H1 (cell line): ENCODE data around the gene TOM1. TPM values are rescaled to one million over a fixed set of nuclear protein-coding genes. Genes with fewer than 3 reads are reported as not detected.

ENCODE experiments used
- CTCF ChIA-PET: fragments of 300-600 bp; sonication (Branson Sonifier 250); formaldehyde crosslinking; loops from one replicate; lab custom pipeline; 2021; ENCODE audit not compliant: partially characterized antibody; lab: Charles Lee
- POLR2A ChIA-PET: fragments of 300-600 bp; sonication (Branson Sonifier 250); formaldehyde crosslinking; loops from one replicate; lab custom pipeline; 2021; ENCODE audit warnings: inconsistent platforms; ENCODE audit not compliant: partially characterized antibody; lab: Charles Lee
- DNase-seq, 2 experiments: peaks; one replicate each; pipeline versions ENCODE4 v3.0.0 to v3.0.0-alpha.2; 2010 to 2022; ENCODE audit warnings: low spot score in 2 of 2, low read depth in 1 of 2, mixed read lengths in 1 of 2
- FAIRE-seq: peaks from 2 replicates; lab custom pipeline; 2011; peaks lifted over from hg19 to GRCh38; lab: Jason Lieb, UNC
- H2AFZ ChIP-seq: 2 replicates; pipeline ENCODE4 v1.8.1; 2012; ENCODE audit warnings: low read length, inconsistent platforms
- H2AK5ac ChIP-seq: 2 replicates; pipeline ENCODE4 v1.6.1; 2013; ENCODE audit warnings: low read depth, low read length
- H2BK120ac ChIP-seq: replicated peaks from 2 replicates; pipeline ENCODE3; 2013; ENCODE audit warnings: low read depth, low read length, inconsistent platforms
- H2BK12ac ChIP-seq: 2 replicates; pipeline ENCODE4 v1.6.1; 2013; ENCODE audit warnings: low read depth, low read length
- H2BK15ac ChIP-seq: 2 replicates; pipeline ENCODE4 v1.6.1; 2013; ENCODE audit warnings: low read length
- H2BK20ac ChIP-seq: 2 replicates; pipeline ENCODE4 v1.6.1; 2013; ENCODE audit warnings: low read length
- H2BK5ac ChIP-seq: 2 replicates; pipeline ENCODE4 v1.6.1; 2013; ENCODE audit warnings: low read depth, low read length
- H3K14ac ChIP-seq: 2 replicates; pipeline ENCODE4 v1.6.1; 2013; ENCODE audit warnings: inconsistent platforms; ENCODE audit not compliant: insufficient read length
- H3K18ac ChIP-seq: 2 replicates; pipeline ENCODE4 v1.6.1; 2013; ENCODE audit warnings: low read length; ENCODE audit errors: extremely low read depth
- H3K23ac ChIP-seq: 2 replicates; pipeline ENCODE4 v1.6.1; 2013; ENCODE audit warnings: inconsistent platforms; ENCODE audit not compliant: insufficient read length
- H3K23me2 ChIP-seq: 2 replicates; pipeline ENCODE4 v1.6.1; 2013; ENCODE audit warnings: low read depth, low read length
- H3K27ac ChIP-seq: 2 replicates; pipeline ENCODE4 v1.6.1; 2011; ENCODE audit warnings: low read depth, low read length, inconsistent platforms
- H3K27me3 ChIP-seq, 4 experiments: replicated peaks in 1 of 4; 1 replicate in 1 of 4; 2 replicates in 3 of 4; pipeline versions ENCODE4 v1.6.1 to v1.8.1; 2011 to 2013; ENCODE audit warnings: low read length in 3 of 4, mild to moderate bottlenecking in 3 of 4, inconsistent platforms in 2 of 4, mixed read lengths in 2 of 4, moderate library complexity in 1 of 4; ENCODE audit not compliant: control insufficient read depth in 3 of 4, insufficient read depth in 3 of 4; ENCODE audit errors: extremely low read depth in 1 of 4
- H3K36me3 ChIP-seq, 4 experiments: 2 replicates each; pipeline versions ENCODE4 v1.6.1 to v1.8.1; 2011 to 2013; ENCODE audit warnings: mild to moderate bottlenecking in 4 of 4, low read length in 3 of 4, moderate library complexity in 2 of 4, control low read depth in 1 of 4, inconsistent platforms in 1 of 4; ENCODE audit not compliant: insufficient read depth in 4 of 4, control insufficient read depth in 2 of 4
- H3K4ac ChIP-seq: replicated peaks from 2 replicates; pipeline ENCODE3; 2013; ENCODE audit warnings: low read length, low read depth, mixed read lengths, inconsistent platforms; ENCODE audit not compliant: insufficient read length
- H3K4me1 ChIP-seq, 4 experiments: replicated peaks in 1 of 4; 1 replicate in 1 of 4; 2 replicates in 3 of 4; pipeline versions ENCODE4 v1.6.1 to v1.8.1; 2011 to 2013; ENCODE audit warnings: low read length in 3 of 4, inconsistent platforms in 2 of 4, mixed read lengths in 1 of 4; ENCODE audit not compliant: insufficient read depth in 4 of 4, control insufficient read depth in 3 of 4
- H3K4me2 ChIP-seq, 2 experiments: 2 replicates each; pipeline versions ENCODE4 v1.6.1 to v1.8.1; 2011 to 2013; ENCODE audit warnings: low read depth in 2 of 2, low read length in 2 of 2, control low read depth in 1 of 2, inconsistent platforms in 1 of 2, mild to moderate bottlenecking in 1 of 2; ENCODE audit not compliant: insufficient read depth in 1 of 2
- H3K4me3 ChIP-seq, 4 experiments: fragments of 200-600, 300-600 bp in 1 of 4; sonication (generic), shearing (Covaris generic), sonication (Bioruptor Twin) in 1 of 4; 2 replicates each; pipeline versions ENCODE4 v1.5.1 to v1.8.1; 2011 to 2016; ENCODE audit warnings: low read length in 4 of 4, low read depth in 3 of 4, control low read depth in 2 of 4, inconsistent platforms in 2 of 4, mild to moderate bottlenecking in 2 of 4, mixed read lengths in 1 of 4, moderate library complexity in 1 of 4; ENCODE audit not compliant: insufficient read depth in 2 of 4; ENCODE audit errors: extremely low read depth in 1 of 4
- H3K56ac ChIP-seq: replicated peaks from 2 replicates; pipeline ENCODE3; 2013; ENCODE audit warnings: low read depth, mild to moderate bottlenecking, mixed read lengths, low read length, inconsistent platforms; ENCODE audit not compliant: insufficient read length
- H3K79me1 ChIP-seq: 2 replicates; pipeline ENCODE4 v1.6.1; 2013; ENCODE audit warnings: low read depth, low read length, control low read depth
- H3K79me2 ChIP-seq, 2 experiments: 2 replicates each; pipeline versions ENCODE4 v1.6.1 to v1.8.1; 2012 to 2013; ENCODE audit warnings: low read length in 2 of 2, mild to moderate bottlenecking in 2 of 2, inconsistent platforms in 1 of 2; ENCODE audit not compliant: insufficient read depth in 2 of 2, control insufficient read depth in 1 of 2
- H3K9ac ChIP-seq, 4 experiments: replicated peaks in 1 of 4; 1 replicate in 1 of 4; 2 replicates in 3 of 4; pipeline versions ENCODE4 v1.6.1 to v1.8.1; 2011 to 2013; ENCODE audit warnings: low read depth in 3 of 4, low read length in 3 of 4, control low read depth in 2 of 4, mild to moderate bottlenecking in 2 of 4, moderate library complexity in 2 of 4, inconsistent platforms in 1 of 4; ENCODE audit errors: extremely low read depth in 1 of 4
- H3K9me3 ChIP-seq, 2 experiments: 2 replicates each; pipeline versions ENCODE4 v1.6.1 to v1.8.1; 2012 to 2013; ENCODE audit warnings: mild to moderate bottlenecking in 2 of 2, moderate library complexity in 2 of 2, control low read depth in 1 of 2, inconsistent platforms in 1 of 2, low read depth in 1 of 2, low read length in 1 of 2, mixed read lengths in 1 of 2; ENCODE audit not compliant: insufficient read depth in 2 of 2
- H4K20me1 ChIP-seq, 2 experiments: replicated peaks in 1 of 2; 2 replicates each; pipeline versions ENCODE3 to v1.8.1; 2011 to 2013; ENCODE audit warnings: inconsistent platforms in 2 of 2, low read length in 2 of 2, mild to moderate bottlenecking in 1 of 2; ENCODE audit not compliant: insufficient read depth in 2 of 2, control insufficient read depth in 1 of 2
- H4K5ac ChIP-seq: 2 replicates; pipeline ENCODE4 v1.6.1; 2013; ENCODE audit warnings: low read length, low read depth, mixed read lengths, inconsistent platforms; ENCODE audit not compliant: insufficient read length
- H4K8ac ChIP-seq: 2 replicates; pipeline ENCODE4 v1.8.0; 2013; ENCODE audit warnings: mild to moderate bottlenecking, moderate library complexity, low read length, inconsistent platforms; ENCODE audit not compliant: insufficient read depth; ENCODE audit errors: extremely low read depth
- H4K91ac ChIP-seq: replicated peaks from 2 replicates; pipeline ENCODE3; 2013; ENCODE audit warnings: low read length, mixed read lengths, inconsistent platforms; ENCODE audit not compliant: insufficient read length
- CTBP2 ChIP-seq: IDR thresholded peaks from 2 replicates; pipeline ENCODE4 v1.7.0; 2011; ENCODE audit warnings: borderline replicate concordance, mild to moderate bottlenecking, moderate library complexity, mixed read lengths, low read length; ENCODE audit not compliant: insufficient read depth, insufficient read length
- GABPA ChIP-seq: IDR thresholded peaks from 2 replicates; pipeline ENCODE4 v1.6.1; 2011; ENCODE audit warnings: mild to moderate bottlenecking, low read length, moderate library complexity, borderline replicate concordance; ENCODE audit not compliant: insufficient read depth
- KDM4A ChIP-seq: IDR thresholded peaks from one replicate; pipeline ENCODE4 v1.7.1; 2012; ENCODE audit warnings: low read depth, mild to moderate bottlenecking, moderate library complexity, low read length, inconsistent platforms; ENCODE audit not compliant: severe bottlenecking
- SIN3A ChIP-seq, 2 experiments: IDR thresholded peaks in 1 of 2; conservative IDR thresholded peaks in 1 of 2; 2 replicates each; pipeline ENCODE4 v1.6.1; 2011 to 2012; ENCODE audit warnings: low read length in 2 of 2, improper control_type of control experiment in 1 of 2, low read depth in 1 of 2, mild to moderate bottlenecking in 1 of 2
- WGBS, 2 experiments: shearing (Covaris generic) in 1 of 2; methylation state at CpG; one replicate each; pipeline versions ENCODE4 v1.1.6 to v1.1.7; 2013 to 2015; ENCODE audit warnings: low lambda C conversion rate in 2 of 2, mixed read lengths in 2 of 2, inconsistent platforms in 1 of 2, low coverage in 1 of 2, missing lambda C conversion rate in 1 of 2; ENCODE audit not compliant: insufficient replicate concordance in 2 of 2, insufficient coverage in 1 of 2, insufficient read length in 1 of 2; ENCODE audit errors: extremely low coverage in 1 of 2, missing lambda C conversion rate in 1 of 2; 5-methylcytosine and 5-hydroxymethylcytosine counted together
- polyA plus RNA-seq, 7 experiments: library from polyadenylated mRNA; depleted of rRNA in 3 of 7; stranded (reverse) in 5 of 7; unstranded in 2 of 7; fragments of >200 nt in 5 of 7; fragments of 200-250 nt in 2 of 7; gene quantifications; 1 replicate in 5 of 7; 2 replicates in 1 of 7; 4 replicates in 1 of 7; pipeline versions ENCODE4 v1.2.1 to v1.2.3, GENCODE V29; 2011 to 2013; ENCODE audit warnings: missing spikeins in 2 of 7, mixed read lengths in 2 of 7
- total RNA-seq: library from RNA; stranded (reverse); fragmentation: NEBNext Ultra II Directional; extraction: Animal tissue kit (Norgen Biotek cat#: 25700); gene quantifications from 2 replicates; pipeline ENCODE4 v1.2.1, GENCODE V29; 2021
- TF ChIP-seq, protein P1 (sequence below): IDR thresholded peaks from 2 replicates; pipeline ENCODE4 v1.6.1; 2012; ENCODE audit warnings: low read length, inconsistent platforms
- TF ChIP-seq, protein P2 (sequence below), 3 experiments: IDR thresholded peaks; 1 replicate in 2 of 3; 2 replicates in 1 of 3; pipeline versions ENCODE4 v1.5.1 to v1.6.1; 2011; ENCODE audit warnings: low read length in 3 of 3, mild to moderate bottlenecking in 3 of 3, inconsistent platforms in 2 of 3, low read depth in 1 of 3, moderate library complexity in 1 of 3; ENCODE audit not compliant: insufficient read depth in 1 of 3; ENCODE audit errors: control extremely low read depth in 1 of 3

Gene TOM1
- total and polyA plus RNA-seq, 2 of the 8 experiments (the other 6 are each of a cell fraction or from before 2014, with no cell fraction given), result 25.1 to 39.2 TPM

DNA sequence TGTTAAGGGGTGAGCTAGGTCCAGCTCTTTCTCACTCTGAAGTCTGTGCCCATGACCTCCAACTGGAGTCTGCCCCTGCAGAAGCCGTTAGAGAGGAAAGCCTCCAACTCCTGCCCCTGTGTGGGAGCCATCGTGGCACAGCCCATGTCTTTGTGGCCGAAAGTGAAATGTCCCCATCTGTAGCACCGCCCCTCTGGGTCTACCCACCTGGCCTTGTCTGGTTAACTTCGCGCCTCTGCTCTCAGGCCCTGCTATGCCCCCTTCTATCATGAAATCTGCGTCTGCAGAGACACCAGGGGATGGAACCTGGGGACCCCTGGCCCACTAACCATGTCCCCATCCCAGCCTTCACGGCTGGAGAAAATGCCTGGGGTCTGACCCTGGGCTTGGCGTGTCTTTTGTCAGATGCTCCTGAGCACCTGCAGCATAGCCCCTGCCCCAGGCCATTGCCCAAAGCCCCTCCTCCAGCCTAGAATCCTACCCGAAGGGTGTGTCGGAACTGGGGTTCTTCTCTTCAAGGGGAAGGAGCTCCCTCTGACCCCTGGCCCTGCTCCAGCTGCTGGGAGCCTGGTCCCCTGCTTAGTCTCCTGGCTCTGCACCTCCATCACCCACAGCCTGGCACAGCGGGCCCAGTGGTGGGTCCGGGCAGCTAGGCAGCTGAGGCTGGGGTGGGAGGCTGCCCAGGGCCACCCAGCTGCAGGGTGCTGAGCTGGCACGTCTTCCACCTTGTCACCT is 45.4 kb downstream of the TOM1 start:
- Histone ChIP-seq H3K4me2 (no peak overlapping the region), H3K27me3 (no peaks in the 10 kb centered on the region), H2BK5ac (no peak overlapping the region), H3K4ac (no peak overlapping the region), H3K14ac (no peak overlapping the region), H2BK15ac (no peak overlapping the region), H3K9ac (no peak overlapping the region), H4K91ac (no peak overlapping the region), H4K20me1 (peaks cover 1 to 15% of the 10 kb centered on the region in 2 experiments), H4K5ac (no peak overlapping the region), H2AFZ (no peak overlapping the region), H2BK12ac (no peak overlapping the region; the same call in 1 of the 2 replicates), H3K4me1 (no peaks in the 10 kb centered on the region), H2AK5ac (no peak overlapping the region), H3K36me3 (peaks cover 0 to 14% (median 2%) of the 10 kb centered on the region in 4 experiments; a peak in 4 of 8 replicates), H3K18ac (no peak overlapping the region), H3K27ac (no peak overlapping the region), H3K9me3 (no peaks in the 10 kb centered on the region), H3K56ac (no peak overlapping the region), H3K79me1 (no peaks in the 10 kb centered on the region), H3K23ac (no peak overlapping the region), H4K8ac (no peak overlapping the region; the same call in 1 of the 2 replicates), H3K23me2 (peaks cover 15% of the 10 kb centered on the region), H2BK20ac (no peak overlapping the region), H3K79me2 (no peaks in the 10 kb centered on the region), H3K4me3 (no peak overlapping the region), H2BK120ac (no peak overlapping the region)
- CTCF ChIA-PET, result interaction anchor here (0.5 to 3.4 kb wide), 6 partner anchors 11 to 281 kb away, joined by 3 to 20 read pairs (median 3); no protein-coding TSS in a partner anchor
- FAIRE-seq (no peak), DNase-seq (no peak)
- 84% methylated on average over 13 of the region's 14 CpGs; no CpG with 5 or more reads in 1 of the 2 experiments for WGBS, 2 experiments
- POLR2A ChIA-PET, result interaction anchor here (1.0 to 2.0 kb wide), 3 partner anchors 10 to 30 kb away, joined by 3 to 7 read pairs (median 3); no protein-coding TSS in a partner anchor
- TF ChIP-seq, protein P1, sequence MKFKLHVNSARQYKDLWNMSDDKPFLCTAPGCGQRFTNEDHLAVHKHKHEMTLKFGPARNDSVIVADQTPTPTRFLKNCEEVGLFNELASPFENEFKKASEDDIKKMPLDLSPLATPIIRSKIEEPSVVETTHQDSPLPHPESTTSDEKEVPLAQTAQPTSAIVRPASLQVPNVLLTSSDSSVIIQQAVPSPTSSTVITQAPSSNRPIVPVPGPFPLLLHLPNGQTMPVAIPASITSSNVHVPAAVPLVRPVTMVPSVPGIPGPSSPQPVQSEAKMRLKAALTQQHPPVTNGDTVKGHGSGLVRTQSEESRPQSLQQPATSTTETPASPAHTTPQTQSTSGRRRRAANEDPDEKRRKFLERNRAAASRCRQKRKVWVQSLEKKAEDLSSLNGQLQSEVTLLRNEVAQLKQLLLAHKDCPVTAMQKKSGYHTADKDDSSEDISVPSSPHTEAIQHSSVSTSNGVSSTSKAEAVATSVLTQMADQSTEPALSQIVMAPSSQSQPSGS, result no peak
- TF ChIP-seq CTBP2, result no peak
- TF ChIP-seq SIN3A (conservative IDR thresholded peaks at IDR 0.05 in 1 of 2, IDR thresholded peaks at IDR 0.05 in 1 of 2; ENCODE audit: low read depth in 1 of 2, low read length in 2 of 2), result no peak
- no peak for TF ChIP-seq KDM4A
- no peak for TF ChIP-seq GABPA
- TF ChIP-seq, protein P2, sequence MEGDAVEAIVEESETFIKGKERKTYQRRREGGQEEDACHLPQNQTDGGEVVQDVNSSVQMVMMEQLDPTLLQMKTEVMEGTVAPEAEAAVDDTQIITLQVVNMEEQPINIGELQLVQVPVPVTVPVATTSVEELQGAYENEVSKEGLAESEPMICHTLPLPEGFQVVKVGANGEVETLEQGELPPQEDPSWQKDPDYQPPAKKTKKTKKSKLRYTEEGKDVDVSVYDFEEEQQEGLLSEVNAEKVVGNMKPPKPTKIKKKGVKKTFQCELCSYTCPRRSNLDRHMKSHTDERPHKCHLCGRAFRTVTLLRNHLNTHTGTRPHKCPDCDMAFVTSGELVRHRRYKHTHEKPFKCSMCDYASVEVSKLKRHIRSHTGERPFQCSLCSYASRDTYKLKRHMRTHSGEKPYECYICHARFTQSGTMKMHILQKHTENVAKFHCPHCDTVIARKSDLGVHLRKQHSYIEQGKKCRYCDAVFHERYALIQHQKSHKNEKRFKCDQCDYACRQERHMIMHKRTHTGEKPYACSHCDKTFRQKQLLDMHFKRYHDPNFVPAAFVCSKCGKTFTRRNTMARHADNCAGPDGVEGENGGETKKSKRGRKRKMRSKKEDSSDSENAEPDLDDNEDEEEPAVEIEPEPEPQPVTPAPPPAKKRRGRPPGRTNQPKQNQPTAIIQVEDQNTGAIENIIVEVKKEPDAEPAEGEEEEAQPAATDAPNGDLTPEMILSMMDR (IDR thresholded peaks at IDR 0.05; ENCODE audit: control extremely low read depth in 1 of 3, insufficient read depth in 1 of 3, low read depth in 1 of 3, low read length in 3 of 3), result no peak
